HG03066 (cell line): ENCODE data around the gene ARID4B.
"Not testable (repeated sequence)": the region's sequence is repeated elsewhere in the genome, so short reads cannot be mapped to it uniquely, and the experiment has no call there.

Experiments
- ATAC-seq: cut with Tn5 transposase; IDR thresholded peaks from one replicate; pipeline ENCODE4 v1.9.1; 2021; ENCODE audit warnings: low read depth; ENCODE audit not compliant: unreplicated experiment

ARID4B gene

DNA sequence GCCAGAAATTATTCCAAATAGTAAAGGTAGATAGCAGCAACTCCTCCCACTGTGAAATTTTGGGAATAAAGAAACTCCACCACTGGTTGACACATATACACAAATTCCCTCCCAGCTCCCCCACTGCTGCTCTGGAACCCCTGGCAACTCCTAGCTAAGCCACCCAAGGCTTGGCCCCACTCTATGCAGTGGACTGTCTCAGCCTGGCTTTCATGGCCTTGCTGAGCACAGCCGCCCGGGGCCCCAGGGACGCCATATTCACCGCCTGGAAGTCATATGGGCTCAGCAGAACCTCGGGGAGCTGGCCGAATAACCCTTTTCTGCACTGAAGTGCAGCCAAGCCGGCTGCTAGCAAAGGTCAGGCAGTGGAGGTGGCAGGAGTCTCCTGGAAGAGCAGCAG lies 151.5 kb downstream of the ARID4B start:
- ATAC-seq, result no peak

DNA sequence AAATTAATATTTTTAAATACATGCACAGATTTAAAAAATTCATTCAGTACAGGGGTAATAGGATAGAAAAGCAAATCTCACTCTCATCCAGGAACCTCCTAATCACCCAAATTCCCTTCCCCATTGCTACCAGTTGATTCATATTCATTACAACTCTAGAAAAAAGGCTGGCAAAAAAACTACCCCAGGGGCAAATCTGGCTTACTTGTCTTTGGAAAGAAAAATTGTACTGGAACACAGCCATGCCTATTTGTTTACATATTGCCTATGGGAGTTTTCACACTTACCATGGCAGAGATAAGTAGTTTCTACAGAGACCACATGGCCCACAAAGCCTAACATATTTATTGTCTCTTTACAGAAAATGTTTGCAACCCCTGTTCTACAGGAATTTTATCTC lies 158.0 kb downstream of the ARID4B start:
- ATAC-seq, result no peak

DNA sequence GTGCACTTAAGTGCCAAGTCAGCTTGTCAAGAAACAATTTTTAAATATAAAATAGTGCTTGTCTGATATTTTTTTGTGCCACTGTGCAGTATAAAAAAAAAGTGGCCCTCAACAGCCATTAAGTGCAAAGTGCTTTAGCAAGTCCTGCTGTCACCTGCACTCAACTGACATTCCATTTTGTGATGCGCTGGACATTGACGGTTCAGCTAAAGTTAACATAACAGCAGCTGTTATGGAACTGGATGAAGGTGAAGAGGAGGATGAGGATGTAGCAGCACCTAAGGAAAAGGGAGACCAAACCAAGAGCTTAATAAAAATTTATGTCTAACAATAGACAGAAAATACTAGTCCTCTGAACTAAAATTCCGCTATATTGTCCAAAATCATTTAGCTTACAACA lies 159.6 kb downstream of the ARID4B start:
- ATAC-seq, result no peak

DNA sequence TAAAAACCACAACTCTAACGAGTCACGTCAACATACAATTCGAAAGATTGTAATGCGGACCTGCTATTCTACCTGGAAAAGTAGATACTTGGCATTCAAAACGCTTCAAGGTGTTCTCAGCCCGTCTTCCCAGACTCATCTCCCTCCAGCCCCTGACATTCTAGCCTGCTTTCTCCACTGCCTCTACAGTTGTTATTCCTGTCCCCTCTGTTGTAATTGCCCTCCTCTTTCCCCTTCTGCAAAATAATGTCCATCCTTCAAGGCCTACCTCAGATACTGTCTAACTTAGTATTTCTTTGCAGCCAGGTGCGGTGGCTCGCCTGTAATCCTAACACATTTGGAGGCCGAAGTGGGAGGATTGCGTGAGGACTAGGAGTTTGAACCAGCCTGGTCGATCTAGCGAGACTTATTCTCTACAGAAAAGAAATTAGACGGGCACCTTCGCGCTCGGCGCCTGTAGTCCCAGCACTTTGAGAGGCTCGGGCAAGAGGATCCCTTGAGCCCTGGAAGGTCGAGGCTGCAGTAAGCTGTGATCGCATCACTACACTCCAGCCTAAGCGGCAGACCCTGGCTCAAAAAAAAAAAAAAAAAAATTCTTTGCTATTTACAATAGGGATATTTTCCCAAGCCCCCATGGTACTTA lies 166.2 kb downstream of the ARID4B start:
- ATAC-seq, result no peak

DNA sequence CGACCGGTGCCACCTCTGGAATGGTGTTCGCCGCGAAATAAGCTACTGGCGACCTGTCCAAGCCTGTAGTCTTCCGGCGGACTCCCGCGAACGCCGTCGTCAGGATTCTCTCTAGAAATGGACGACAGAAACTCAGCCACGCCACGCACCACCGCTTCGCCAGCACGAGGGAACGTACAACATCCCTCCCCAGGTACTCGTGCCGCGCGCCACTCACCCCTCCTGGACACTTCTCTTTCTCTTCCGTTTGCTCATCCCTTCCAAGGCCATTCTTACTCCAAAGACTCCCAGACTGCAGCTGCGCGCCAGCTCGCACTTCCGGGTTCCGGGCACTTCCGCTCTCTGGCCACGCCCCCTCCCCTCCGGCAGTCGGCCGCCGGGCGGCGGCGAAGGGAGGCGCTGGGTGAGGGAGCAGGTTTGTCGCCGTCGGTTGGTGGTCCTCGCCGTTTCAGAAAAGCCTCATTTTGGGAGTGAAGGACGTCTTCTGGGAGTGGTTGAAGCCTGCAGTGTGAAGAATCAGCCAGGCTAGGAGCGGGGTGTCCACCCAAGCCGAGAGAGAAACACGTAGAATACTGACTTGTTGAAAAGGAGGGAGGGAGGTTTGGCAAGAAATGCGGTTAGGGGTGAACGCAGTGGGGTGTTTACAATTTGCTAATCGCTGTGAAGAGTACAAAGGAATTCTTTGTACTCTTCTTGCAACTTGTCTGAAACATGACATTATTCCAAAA lies 166.9 kb downstream of the ARID4B start, which contains the start of gene RBM34:
Gene RBM34 (minus strand): TSS at position 294 of the 728 bp plus-strand sequence. CDS start 24 bp downstream, at position 270.
- peak; percentile 79 for ATAC-seq

DNA sequence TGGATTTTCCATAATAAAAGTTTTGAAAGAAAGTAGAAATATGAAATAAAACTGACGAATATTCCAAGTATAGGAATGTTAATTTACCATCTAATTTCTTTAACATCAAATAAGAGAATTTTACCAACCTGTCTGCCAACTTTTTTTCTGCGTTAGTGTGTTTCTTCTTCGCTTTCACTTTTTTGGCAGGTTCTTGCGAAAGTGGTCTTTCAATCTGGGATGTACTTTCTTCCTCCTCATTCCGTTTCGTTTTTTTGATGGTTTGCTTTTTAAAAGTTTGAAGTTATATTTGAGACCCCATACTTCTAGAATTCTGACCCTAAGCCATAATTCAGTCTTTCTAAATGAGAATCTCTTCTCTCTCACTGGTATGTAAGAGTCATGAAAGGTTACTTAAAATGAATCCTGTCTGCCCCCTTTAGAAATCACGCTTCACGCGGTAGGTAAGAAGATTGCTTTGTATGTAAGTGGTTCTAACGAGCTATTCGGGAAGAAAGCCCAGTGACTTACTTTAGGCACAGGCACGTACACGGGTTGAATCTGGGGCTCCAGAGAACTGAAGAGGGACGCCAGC lies 167.5 kb downstream of the ARID4B start:
- peak; percentile 43 for ATAC-seq

DNA sequence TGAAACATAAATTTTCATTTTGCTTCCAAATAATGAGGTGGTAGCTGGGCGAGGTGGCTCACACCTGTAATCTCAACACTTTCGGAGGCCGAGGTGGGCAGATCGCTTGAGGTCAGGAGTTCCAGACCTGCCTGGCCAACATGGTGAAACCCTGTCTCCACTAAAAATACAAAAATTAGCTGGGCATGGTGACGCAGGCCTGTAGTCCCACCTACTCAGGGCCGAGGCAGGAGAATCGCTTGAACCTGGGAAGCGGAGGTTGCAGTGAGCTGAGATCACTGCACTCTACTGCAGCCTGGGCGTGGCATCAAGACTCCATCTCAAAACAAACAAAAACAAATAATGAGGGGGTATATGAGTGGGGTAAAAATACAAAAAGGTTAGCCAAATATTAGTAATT lies 168.0 kb downstream of the ARID4B start:
- ATAC-seq, result not testable (repeated sequence)

DNA sequence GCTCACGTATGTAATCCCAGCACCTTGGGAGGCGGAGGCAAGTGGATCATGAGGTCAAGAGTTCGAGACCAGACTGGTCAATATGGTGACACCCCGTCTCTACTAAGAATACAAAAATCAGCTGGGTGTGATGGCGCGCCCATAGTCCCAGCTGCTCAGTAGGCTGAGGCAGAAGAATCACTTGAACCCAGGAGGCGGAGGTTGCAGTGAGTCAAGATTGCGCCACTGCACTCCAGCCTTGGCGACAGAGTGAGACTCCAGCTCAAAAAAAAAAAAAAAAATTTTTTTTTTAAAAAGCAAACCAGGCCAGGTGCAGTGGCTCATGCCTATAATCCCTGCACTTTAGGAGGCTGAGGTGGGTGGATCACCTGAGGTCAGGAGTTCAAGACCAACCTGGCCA lies 168.7 kb downstream of the ARID4B start:
- ATAC-seq, result not testable (repeated sequence)

DNA sequence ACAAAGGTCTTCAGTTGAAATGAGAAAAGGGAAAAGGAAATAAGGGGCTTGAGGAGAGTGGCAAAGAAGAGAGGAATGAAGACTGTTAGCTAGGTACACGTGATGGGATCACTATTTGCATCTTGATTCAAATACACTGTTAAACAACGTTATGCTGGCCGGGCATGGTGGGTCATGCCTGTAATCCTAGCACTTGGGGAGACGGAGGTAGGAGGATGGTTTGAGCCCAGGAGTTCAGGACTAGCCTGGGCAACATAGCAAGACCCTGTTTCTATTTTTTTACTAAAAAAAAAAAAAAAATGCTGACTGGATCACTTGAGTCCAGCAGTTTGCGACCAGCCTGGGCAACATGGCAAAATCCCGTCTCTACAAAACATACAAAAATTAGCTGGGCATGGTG lies 169.3 kb downstream of the ARID4B start:
- no peak for ATAC-seq

DNA sequence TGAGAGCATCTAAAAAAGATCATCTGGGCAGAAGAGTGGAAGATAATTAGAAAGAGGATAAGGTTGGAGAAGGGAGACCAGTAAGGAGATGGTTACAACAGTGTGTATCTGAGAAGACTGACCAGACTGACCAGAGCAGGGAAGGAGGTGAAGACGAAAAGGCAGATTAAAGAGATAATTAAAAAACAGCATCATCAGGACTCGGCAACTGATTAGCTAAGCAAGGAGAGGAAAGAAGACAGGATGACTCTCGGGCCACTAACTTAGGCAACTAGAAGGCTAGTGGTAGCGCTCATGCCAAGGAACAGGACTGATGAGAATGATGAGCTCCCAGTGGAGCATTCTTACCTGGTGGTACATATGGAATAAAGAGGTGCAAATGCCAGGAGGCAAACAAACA lies 170.8 kb downstream of the ARID4B start:
- no peak for ATAC-seq

DNA sequence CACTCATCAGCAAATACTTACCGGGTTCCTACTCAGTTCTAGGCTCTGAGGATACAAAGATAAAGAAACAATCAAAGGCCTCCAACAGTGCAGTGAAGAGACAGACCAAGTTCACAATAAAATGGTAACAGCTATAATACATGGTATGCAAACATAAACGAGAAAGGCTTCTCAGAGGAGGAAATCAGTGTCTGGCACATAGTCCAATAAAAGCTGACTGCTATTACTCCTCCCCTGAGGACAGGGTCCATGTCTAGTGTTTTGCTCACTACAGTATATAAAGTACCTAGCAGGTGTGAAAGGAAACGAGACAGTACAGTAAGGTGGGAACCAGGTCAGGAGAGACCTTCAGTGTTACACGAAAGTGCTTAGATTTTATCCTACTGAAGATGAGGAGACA lies 171.2 kb downstream of the ARID4B start:
- no peak for ATAC-seq

DNA sequence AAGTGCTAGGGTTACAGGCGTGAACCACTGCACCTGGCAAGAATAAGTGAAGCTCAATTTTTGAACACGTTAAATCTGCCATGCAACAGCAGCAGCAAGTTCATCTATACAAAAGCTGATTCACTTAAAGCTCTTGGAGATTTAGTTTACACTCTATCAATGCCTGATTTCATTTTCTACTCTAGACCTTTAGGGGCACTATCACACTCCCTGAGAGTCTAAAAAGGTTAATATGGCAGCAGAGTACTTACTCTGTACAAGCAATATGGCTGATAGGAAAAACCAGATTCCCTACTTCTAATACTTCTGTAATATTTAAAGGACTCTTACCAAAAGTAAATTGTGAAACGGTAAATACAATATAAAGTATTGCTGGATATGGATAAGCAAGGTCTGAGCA lies 171.7 kb downstream of the ARID4B start:
- ATAC-seq, result no peak

DNA sequence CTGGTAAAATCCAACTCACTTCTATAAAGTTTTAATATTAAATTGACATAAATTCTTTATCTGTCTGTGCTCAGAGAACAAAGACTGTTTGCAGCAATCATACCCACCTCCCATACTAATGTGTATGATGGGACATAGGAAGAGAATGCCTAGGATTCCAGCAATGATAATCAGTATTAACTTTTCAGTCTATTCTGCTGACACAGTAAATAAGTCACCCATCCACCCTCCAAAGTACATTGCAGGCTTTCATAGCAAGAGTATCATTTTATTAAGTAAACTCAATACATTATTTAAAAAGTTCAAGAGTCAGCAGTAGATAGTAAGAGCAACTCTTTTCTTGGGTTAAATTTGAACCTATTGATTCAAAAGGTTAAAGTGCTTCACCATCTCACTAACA lies 175.7 kb downstream of the ARID4B start:
- ATAC-seq, result no peak

DNA sequence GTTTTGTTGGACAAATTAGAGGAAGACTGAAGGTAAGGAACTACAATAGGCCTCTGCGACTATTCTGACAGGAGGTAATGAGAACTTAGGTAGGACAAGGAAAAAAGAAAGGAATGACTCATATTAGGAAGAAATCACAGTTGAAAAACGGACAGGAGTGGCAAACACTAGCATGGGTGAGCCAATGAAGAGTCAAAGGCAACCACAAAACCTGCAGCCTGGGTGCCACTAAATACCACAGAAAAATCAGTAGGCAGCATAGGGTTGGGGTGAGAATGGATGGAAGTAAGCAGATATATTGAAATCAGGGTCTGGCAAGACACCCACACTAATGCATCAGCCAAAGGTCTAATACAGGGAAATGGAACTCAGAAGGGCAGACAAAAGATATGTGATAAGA lies 176.9 kb downstream of the ARID4B start:
- ATAC-seq, result no peak

DNA sequence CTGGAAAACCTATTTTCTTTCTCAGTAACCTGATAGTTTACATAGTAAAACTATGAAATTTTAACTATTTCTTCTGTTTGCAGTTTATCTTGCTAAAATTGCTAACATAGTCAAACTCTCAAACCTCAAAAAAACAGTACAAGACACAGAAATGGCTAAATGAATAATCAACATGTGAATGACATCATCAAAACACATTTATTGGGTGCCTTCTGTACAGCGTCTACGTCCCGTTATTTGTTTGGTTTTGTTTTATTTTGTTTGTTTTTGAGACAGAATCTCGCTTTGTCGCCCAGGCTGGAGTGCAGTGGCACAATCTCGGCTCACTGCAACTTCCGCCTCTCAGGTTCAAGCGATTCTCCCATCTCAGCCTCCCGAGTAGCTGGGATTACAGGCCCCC lies 178.2 kb downstream of the ARID4B start:
- ATAC-seq, result no peak

DNA sequence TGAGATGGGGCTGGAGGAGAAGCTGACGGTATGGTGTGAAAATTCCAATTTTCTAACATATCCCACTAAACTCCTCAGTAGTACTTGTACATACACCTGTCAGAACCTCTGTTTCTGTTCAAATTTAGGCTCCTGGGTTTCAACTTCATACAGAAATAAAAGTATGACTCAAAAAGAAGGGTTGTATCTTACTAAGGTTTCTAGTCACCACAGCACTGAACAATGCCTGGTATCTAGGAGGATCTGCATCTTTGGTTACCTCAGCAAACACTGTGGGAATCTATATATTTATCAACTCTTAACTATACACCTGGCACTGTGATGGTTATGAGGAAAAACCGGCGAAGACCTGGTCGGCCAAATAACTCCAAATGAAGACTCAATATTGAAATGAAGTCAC lies 180.7 kb downstream of the ARID4B start:
- ATAC-seq, result no peak

DNA sequence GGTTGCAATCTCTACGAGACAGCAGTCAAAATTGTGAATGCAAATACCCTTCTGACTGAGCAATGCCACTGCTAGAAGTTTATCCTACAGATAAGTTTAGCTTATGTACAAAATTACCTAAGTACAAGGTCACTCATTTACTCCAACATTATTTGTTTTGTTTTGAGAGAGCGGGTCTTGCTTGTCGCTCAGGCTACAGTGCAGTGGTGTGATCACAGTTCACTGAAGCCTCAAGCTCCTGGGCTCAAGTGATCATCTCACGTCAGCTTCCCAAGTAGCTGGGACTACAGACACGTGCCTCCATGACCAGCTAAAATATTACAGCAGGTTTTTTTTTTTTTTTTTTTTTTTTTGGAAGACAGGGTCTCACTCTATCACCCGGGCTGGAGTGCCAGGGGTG lies 182.3 kb downstream of the ARID4B start:
- ATAC-seq, result no peak

DNA sequence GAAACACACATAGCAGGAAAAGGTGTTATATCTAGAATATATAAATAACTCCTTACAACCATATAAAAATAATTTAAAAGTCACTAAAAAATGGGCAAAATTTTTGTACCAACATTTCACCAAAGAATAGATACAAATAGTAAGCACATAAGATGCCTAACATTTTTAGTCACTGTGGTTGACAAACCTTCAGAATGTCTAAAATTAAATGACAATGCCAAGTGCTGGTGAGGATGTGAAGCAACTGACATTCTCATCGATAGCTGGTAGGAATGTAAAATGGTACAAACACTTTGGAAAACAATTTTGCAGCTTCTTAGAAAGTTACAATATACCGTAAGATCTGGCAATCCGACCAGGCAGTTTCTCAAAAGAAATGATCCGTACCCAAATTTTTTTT lies 185.0 kb downstream of the ARID4B start:
- ATAC-seq, result no peak

DNA sequence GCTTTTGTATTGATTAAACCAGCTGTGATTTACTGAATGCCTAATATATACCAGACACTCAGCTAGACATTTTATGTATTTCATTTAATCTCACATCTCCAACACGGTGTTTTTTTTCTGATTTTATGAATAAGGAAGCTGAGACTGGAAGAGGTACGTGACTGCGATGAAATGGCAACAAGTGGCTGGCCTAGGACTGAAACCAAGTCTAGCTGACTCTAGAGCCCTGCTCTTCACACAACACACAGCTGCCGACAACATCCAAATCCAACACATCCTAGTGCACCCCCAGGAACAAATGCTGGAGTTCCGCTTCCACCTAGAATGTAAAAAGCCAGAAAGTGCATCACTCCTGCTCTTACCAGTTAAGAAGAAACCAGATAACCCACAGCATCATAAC lies 188.7 kb downstream of the ARID4B start:
- no peak for ATAC-seq

DNA sequence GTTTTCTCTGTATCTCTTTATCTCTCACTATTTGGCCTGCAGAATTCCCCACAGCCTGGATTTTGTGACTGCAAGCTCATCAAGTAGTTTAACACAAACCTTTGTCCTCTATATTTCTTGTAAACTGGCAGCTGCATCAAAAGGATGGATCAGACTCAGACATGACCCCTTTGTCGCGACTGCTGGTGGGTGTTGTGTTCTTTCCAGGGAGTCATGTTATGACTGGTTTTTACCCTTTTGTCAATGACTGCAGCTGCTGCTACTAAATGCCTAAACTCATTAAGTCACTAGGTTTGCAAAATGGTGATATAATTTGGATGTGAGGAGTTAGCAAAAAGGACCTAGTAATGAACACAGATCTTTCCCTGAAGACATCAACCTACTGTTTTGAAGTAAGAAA lies 189.2 kb downstream of the ARID4B start:
- ATAC-seq, result no peak

DNA sequence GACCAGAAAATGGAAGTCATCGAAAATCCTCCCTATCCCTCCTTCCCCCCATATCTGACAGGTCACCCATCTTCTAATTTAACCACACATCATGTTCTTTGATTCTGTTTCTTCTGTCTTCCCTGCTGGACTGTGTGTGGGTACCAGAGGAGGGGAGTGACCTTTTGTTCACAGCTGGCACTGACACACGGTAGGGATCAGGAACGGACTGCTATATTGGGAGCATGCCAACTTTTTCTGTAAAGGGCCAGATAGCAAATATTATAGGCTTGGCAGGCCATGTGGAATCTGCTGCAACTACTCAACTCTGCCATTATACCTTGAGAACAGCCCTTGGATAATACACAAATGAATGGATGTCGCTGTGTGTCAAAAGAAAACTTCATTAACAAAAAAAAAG lies 191.9 kb downstream of the ARID4B start:
- ATAC-seq, result no peak

DNA sequence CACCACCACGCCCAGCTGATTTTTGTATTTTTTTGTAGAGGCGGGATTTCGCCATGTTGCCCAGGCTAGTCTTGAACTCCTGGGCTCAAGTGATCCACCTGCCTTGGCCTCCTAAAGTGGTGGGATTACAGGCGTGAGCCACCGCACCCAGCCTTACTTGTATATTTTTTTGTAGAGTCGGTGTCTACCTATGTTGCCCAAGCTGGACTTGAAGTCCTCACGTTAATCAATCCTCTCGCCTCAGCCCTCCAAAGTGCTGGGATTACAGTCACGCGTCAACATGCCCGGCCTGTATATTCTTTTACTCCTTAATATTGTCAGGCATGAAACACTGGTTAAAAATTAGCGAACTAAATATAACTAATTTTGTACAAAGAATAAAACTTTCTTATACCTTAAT lies 193.8 kb downstream of the ARID4B start:
- no peak for ATAC-seq
